Mucosa of stomach (tissue), 1 donor: ENCODE data around the gene OPTC.
"Not testable (repeated sequence)": the region's sequence is repeated elsewhere in the genome, so short reads cannot be mapped to it uniquely, and the experiment has no call there.

Experiments
- H3K27me3 ChIP-seq: one replicate; pipeline ENCODE4 v1.7.0; 2013; ENCODE audit warnings: mild to moderate bottlenecking, low read length; ENCODE audit not compliant: control insufficient read depth, insufficient read depth
- H3K36me3 ChIP-seq: one replicate; pipeline ENCODE4 v1.7.0; 2013; ENCODE audit warnings: low read length; ENCODE audit not compliant: control insufficient read depth, insufficient read depth
- H3K4me1 ChIP-seq: one replicate; pipeline ENCODE4 v1.7.0; 2013; ENCODE audit warnings: mild to moderate bottlenecking, low read length; ENCODE audit not compliant: control insufficient read depth, insufficient read depth
- H3K4me3 ChIP-seq: one replicate; pipeline ENCODE4 v1.7.0; 2013; ENCODE audit warnings: low read length
- H3K9ac ChIP-seq: one replicate; pipeline ENCODE4 v1.7.0; 2013; ENCODE audit warnings: mild to moderate bottlenecking, low read length, moderate library complexity
- H3K9me3 ChIP-seq: one replicate; pipeline ENCODE4 v1.7.0; 2013; ENCODE audit warnings: mild to moderate bottlenecking, low read length, moderate library complexity; ENCODE audit not compliant: control insufficient read depth
- donor health status: Pancreatic carcinoma.

The OPTC gene

GRCh38 chr1:203493901-203494300 is at the start of gene OPTC:
Gene OPTC (plus strand): TSS chr1:203494153. CDS start chr1:203496006, 1,853 bp downstream.
- H3K4me1 ChIP-seq = peaks cover 8% of the 10 kb centered on the region
- no peak within 1 kb of the TSS for H3K4me3 ChIP-seq
- no peaks in the 10 kb centered on the region for H3K36me3 ChIP-seq
- H3K27me3 ChIP-seq = no peaks in the 10 kb centered on the region
- no peak within 1 kb of the TSS for H3K9ac ChIP-seq
- H3K9me3 ChIP-seq = no peaks in the 10 kb centered on the region

GRCh38 chr1:203444171-203444576 is 49.8 kb upstream of the OPTC start:
- Histone ChIP-seq H3K4me3 (no peak overlapping the region), H3K4me1 (peaks cover 5% of the 10 kb centered on the region), H3K36me3 (no peaks in the 10 kb centered on the region), H3K27me3 (no peaks in the 10 kb centered on the region), H3K9me3 (no peaks in the 10 kb centered on the region), H3K9ac (no peak overlapping the region)

- no peaks in the 10 kb centered on the region for H3K36me3 ChIP-seq
- H3K4me3 ChIP-seq = no peak overlapping the region
- H3K9me3 ChIP-seq = no peaks in the 10 kb centered on the region
- no peaks in the 10 kb centered on the region for H3K4me1 ChIP-seq
- H3K27me3 ChIP-seq = no peaks in the 10 kb centered on the region
- no peak overlapping the region for H3K9ac ChIP-seq
Measured at GRCh38 chr1:203447151-203447550, 46.8 kb upstream of the OPTC start.

GRCh38 chr1:203447598-203447997 is 46.4 kb upstream of the OPTC start:
- H3K4me3 ChIP-seq, H3K9ac ChIP-seq, H3K4me1 ChIP-seq, H3K36me3 ChIP-seq, H3K27me3 ChIP-seq, H3K9me3 ChIP-seq: not testable (repeated sequence)

GRCh38 chr1:203448521-203449061 is 45.4 kb upstream of the OPTC start:
- H3K9me3 ChIP-seq = no peaks in the 10 kb centered on the region
- no peak overlapping the region for H3K9ac ChIP-seq
- no peaks in the 10 kb centered on the region for H3K36me3 ChIP-seq
- no peaks in the 10 kb centered on the region for H3K27me3 ChIP-seq
- H3K4me3 ChIP-seq = no peak overlapping the region
- no peaks in the 10 kb centered on the region for H3K4me1 ChIP-seq

- H3K9ac ChIP-seq = no peak overlapping the region
Measured at GRCh38 chr1:203450001-203450400, 44.0 kb upstream of the OPTC start.

GRCh38 chr1:203450479-203451149 is 43.3 kb upstream of the OPTC start:
- Histone ChIP-seq H3K27me3 (peaks cover 4% of the 10 kb centered on the region), H3K9ac (no peak overlapping the region), H3K4me3 (no peak overlapping the region), H3K4me1 (no peaks in the 10 kb centered on the region), H3K9me3 (no peaks in the 10 kb centered on the region), H3K36me3 (no peaks in the 10 kb centered on the region)

More at GRCh38 chr1:203450001-203450400, 44.0 kb upstream of the OPTC start:
- H3K27me3 ChIP-seq = peaks cover 3% of the 10 kb centered on the region
- no peaks in the 10 kb centered on the region for H3K4me1 ChIP-seq
- H3K4me3 ChIP-seq = no peak overlapping the region
- no peaks in the 10 kb centered on the region for H3K9me3 ChIP-seq
- H3K36me3 ChIP-seq = no peaks in the 10 kb centered on the region

GRCh38 chr1:203451836-203452784 is 41.8 kb upstream of the OPTC start:
- H3K36me3 ChIP-seq = no peaks in the 10 kb centered on the region
- no peaks in the 10 kb centered on the region for H3K9me3 ChIP-seq
- H3K9ac ChIP-seq = no peak overlapping the region
- no peak overlapping the region for H3K4me3 ChIP-seq
- peaks cover 4% of the 10 kb centered on the region for H3K27me3 ChIP-seq
- no peaks in the 10 kb centered on the region for H3K4me1 ChIP-seq

GRCh38 chr1:203453016-203453415 is 40.9 kb upstream of the OPTC start:
- Histone ChIP-seq H3K9me3 (no peaks in the 10 kb centered on the region), H3K36me3 (no peaks in the 10 kb centered on the region), H3K27me3 (peaks cover 4% of the 10 kb centered on the region), H3K9ac (no peak overlapping the region), H3K4me3 (no peak overlapping the region), H3K4me1 (no peaks in the 10 kb centered on the region)

GRCh38 chr1:203453616-203454015 is 40.3 kb upstream of the OPTC start:
- H3K27me3 ChIP-seq = peaks cover 4% of the 10 kb centered on the region
- H3K4me3 ChIP-seq = no peak overlapping the region
- H3K9ac ChIP-seq = no peak overlapping the region
- H3K4me1 ChIP-seq = no peaks in the 10 kb centered on the region
- no peaks in the 10 kb centered on the region for H3K9me3 ChIP-seq
- H3K36me3 ChIP-seq = no peaks in the 10 kb centered on the region

GRCh38 chr1:203454986-203455471 is 38.9 kb upstream of the OPTC start:
- Histone ChIP-seq H3K4me1 (no peaks in the 10 kb centered on the region), H3K36me3 (no peaks in the 10 kb centered on the region), H3K4me3 (no peak overlapping the region), H3K9me3 (no peaks in the 10 kb centered on the region), H3K9ac (no peak overlapping the region), H3K27me3 (peaks cover 7% of the 10 kb centered on the region)

GRCh38 chr1:203455706-203456105 is 38.2 kb upstream of the OPTC start:
- Histone ChIP-seq H3K36me3 (no peaks in the 10 kb centered on the region), H3K4me1 (no peaks in the 10 kb centered on the region), H3K9me3 (no peaks in the 10 kb centered on the region), H3K9ac (no peak overlapping the region), H3K27me3 (peaks cover 7% of the 10 kb centered on the region), H3K4me3 (no peak overlapping the region)
